Endodermal cell (in vitro differentiated cells): ENCODE results near the gene ARID2. TPM values are rescaled to one million over a fixed set of nuclear protein-coding genes. Genes with fewer than 3 reads are reported as not detected.

Experiments
- DNase-seq: peaks from one replicate; pipeline ENCODE4 v3.0.0-alpha.2; 2017
- H3K27ac ChIP-seq: 2 replicates; pipeline ENCODE4 v1.5.1; 2013; ENCODE audit warnings: mild to moderate bottlenecking, low read depth, low read length, moderate library complexity
- H3K27me3 ChIP-seq: 2 replicates; pipeline ENCODE4 v1.6.1; 2013; ENCODE audit warnings: mild to moderate bottlenecking, low read length, moderate library complexity; ENCODE audit not compliant: insufficient read depth, control insufficient read depth, poor library complexity, severe bottlenecking
- H3K36me3 ChIP-seq: 2 replicates; pipeline ENCODE4 v1.7.0; 2013; ENCODE audit warnings: mild to moderate bottlenecking, low read length, moderate library complexity; ENCODE audit not compliant: control insufficient read depth, insufficient read depth
- H3K4me1 ChIP-seq: one replicate; pipeline ENCODE4 v1.7.0; 2013; ENCODE audit warnings: low read length; ENCODE audit not compliant: control insufficient read depth, insufficient read depth
- H3K4me3 ChIP-seq: 2 replicates; pipeline ENCODE4 v1.5.1; 2013; ENCODE audit warnings: mild to moderate bottlenecking, low read length, moderate library complexity
- H3K9ac ChIP-seq: 2 replicates; pipeline ENCODE4 v1.6.1; 2013; ENCODE audit warnings: mild to moderate bottlenecking, low read length, moderate library complexity; ENCODE audit not compliant: poor library complexity, severe bottlenecking; ENCODE audit errors: extremely low read depth
- H3K9me3 ChIP-seq: 2 replicates; pipeline ENCODE4 v1.6.1; 2013; ENCODE audit warnings: mild to moderate bottlenecking, low read length, moderate library complexity; ENCODE audit not compliant: control insufficient read depth
- H3K27ac Mint-ChIP-seq: 2 replicates; pipeline ENCODE4 v1.8.0; 2020; ENCODE audit warnings: mixed read lengths
- H3K27me3 Mint-ChIP-seq: 2 replicates; pipeline ENCODE4 v1.8.0; 2021; ENCODE audit warnings: mild to moderate bottlenecking, mixed read lengths; ENCODE audit not compliant: insufficient read depth
- H3K36me3 Mint-ChIP-seq: 2 replicates; pipeline ENCODE4 v1.8.0; 2020; ENCODE audit warnings: low read depth, mixed read lengths
- H3K4me1 Mint-ChIP-seq: 2 replicates; pipeline ENCODE4 v1.8.0; 2020; ENCODE audit warnings: mixed read lengths
- H3K4me3 Mint-ChIP-seq: 2 replicates; pipeline ENCODE4 v1.8.0; 2020; ENCODE audit warnings: mild to moderate bottlenecking, moderate library complexity, mixed read lengths
- H3K9me3 Mint-ChIP-seq: 2 replicates; pipeline ENCODE4 v1.8.0; 2020; ENCODE audit warnings: mild to moderate bottlenecking, mixed read lengths
- WGBS, 2 experiments: methylation state at CpG; one replicate each; pipeline versions ENCODE4 v1.1.5 to v1.1.7; 2013; ENCODE audit warnings: missing lambda C conversion rate in 2 of 2, mixed read lengths in 1 of 2; ENCODE audit not compliant: insufficient coverage in 1 of 2, insufficient read length in 1 of 2; 5-methylcytosine and 5-hydroxymethylcytosine counted together
- total RNA-seq, 2 donors: library from RNA; stranded (reverse); fragmentation: NEBNext Ultra II Directional in 1 of 2; extraction: Animal tissue kit (Norgen Biotek cat#: 25700) in 1 of 2; gene quantifications; 2 replicates in 1 of 2; 3 replicates in 1 of 2; pipeline ENCODE4 v1.2.1, GENCODE V29; 2021
- TF ChIP-seq, protein P1 (sequence below): fragments of 200-600 bp; sonication (generic); conservative IDR thresholded peaks from 2 replicates; pipeline ENCODE4 v1.5.0; 2021; ENCODE audit warnings: antibody characterized with exemption, mild to moderate bottlenecking

The ARID2 gene
- total RNA-seq, 2 donors from 2014 or later = 54.0 to 58.1 TPM

DNA sequence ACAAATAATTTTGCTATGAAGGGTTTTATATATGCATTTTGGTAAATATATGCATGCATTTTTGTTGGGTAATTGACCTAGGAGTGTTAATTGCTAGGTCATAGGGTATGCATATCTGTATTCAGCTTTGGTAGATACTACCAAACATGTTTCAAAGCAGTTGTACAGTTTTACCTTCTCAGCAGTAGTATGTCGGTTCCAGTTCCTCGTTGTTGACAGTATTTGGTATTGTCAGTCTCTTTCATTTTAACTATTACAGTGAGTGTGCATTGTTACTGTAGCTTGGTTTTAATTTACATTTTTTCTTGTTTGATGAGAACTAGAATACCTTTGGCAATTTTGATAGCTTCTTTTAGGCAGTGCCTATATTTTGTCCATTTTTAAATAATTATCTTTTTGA lies 98.9 kb downstream of the ARID2 start:
- Mint-ChIP-seq H3K36me3 (peaks cover 49% of the 10 kb centered on the region), H3K27ac (no peak overlapping the region)

DNA sequence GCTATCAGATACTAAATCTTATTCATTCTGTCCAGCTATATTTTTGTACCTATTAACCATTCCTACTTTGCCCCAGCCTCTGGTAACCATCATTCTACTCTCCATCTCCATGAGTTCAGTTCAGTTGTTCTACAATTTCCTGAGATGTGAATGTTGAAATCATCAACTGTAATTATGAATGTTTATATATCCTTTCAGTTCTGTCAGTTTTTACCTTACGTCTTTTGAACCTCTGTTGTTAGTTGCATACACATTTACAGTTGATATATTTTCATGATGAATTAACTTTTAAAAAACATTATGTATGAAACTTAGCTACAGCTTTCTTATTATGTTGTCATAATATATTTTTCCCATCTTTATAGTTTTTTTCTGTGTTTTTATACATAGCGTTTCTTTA lies 102.1 kb downstream of the ARID2 start:
- Histone ChIP-seq H3K9ac (no peak overlapping the region), H3K4me3 (no peak overlapping the region), H3K4me1 (no peaks in the 10 kb centered on the region), H3K27me3 (no peaks in the 10 kb centered on the region), H3K9me3 (peaks cover 16% of the 10 kb centered on the region), H3K27ac (no peak overlapping the region), H3K36me3 (peaks cover 24% of the 10 kb centered on the region)
- H3K27ac Mint-ChIP-seq = no peak overlapping the region
- H3K9me3 Mint-ChIP-seq = peaks cover 4% of the 10 kb centered on the region
- H3K4me3 Mint-ChIP-seq = no peak overlapping the region
- TF ChIP-seq, protein P1, sequence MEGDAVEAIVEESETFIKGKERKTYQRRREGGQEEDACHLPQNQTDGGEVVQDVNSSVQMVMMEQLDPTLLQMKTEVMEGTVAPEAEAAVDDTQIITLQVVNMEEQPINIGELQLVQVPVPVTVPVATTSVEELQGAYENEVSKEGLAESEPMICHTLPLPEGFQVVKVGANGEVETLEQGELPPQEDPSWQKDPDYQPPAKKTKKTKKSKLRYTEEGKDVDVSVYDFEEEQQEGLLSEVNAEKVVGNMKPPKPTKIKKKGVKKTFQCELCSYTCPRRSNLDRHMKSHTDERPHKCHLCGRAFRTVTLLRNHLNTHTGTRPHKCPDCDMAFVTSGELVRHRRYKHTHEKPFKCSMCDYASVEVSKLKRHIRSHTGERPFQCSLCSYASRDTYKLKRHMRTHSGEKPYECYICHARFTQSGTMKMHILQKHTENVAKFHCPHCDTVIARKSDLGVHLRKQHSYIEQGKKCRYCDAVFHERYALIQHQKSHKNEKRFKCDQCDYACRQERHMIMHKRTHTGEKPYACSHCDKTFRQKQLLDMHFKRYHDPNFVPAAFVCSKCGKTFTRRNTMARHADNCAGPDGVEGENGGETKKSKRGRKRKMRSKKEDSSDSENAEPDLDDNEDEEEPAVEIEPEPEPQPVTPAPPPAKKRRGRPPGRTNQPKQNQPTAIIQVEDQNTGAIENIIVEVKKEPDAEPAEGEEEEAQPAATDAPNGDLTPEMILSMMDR = no peak
- no peak for DNase-seq
- H3K4me1 Mint-ChIP-seq = no peaks in the 10 kb centered on the region
- peaks cover 48% of the 10 kb centered on the region for H3K36me3 Mint-ChIP-seq
- H3K27me3 Mint-ChIP-seq = no peaks in the 10 kb centered on the region
- no CpG with 5 or more reads among the region's 2 CpGs for WGBS, 2 experiments

More for the DNA sequence above, 98.9 kb downstream of the ARID2 start:
- 100% methylated on average over 2 of the region's 2 CpGs; no CpG with 5 or more reads in 1 of the 2 experiments for WGBS, 2 experiments
- peaks cover 2% of the 10 kb centered on the region for H3K9me3 Mint-ChIP-seq
- Histone ChIP-seq H3K9ac (no peak overlapping the region), H3K4me3 (no peak overlapping the region), H3K27me3 (no peaks in the 10 kb centered on the region), H3K4me1 (no peaks in the 10 kb centered on the region), H3K9me3 (peaks cover 9% of the 10 kb centered on the region), H3K36me3 (peaks cover 37% of the 10 kb centered on the region), H3K27ac (no peak overlapping the region)
- H3K4me1 Mint-ChIP-seq = no peaks in the 10 kb centered on the region
- H3K27me3 Mint-ChIP-seq = no peaks in the 10 kb centered on the region
- DNase-seq = no peak
- H3K4me3 Mint-ChIP-seq = no peak overlapping the region
- TF ChIP-seq, protein P1 = no peak

DNA sequence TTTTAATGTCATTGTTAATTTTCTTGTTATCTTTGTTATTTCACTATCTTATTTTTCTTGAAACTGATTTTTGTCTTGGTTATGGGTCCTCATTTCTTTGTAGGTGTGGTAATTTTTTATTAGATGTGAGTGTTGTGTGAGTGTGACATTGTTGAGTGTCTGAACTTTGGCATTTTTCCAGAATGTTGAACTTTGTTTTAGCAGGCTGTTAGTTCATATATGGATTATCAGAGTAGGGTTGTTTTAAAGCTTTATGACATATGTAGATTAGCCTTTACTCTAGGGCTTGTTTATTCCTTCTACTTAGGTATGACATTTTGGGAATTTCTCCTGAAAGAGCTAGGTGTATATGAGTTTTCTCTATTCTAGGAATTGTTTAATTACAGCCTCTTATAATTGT lies 103.9 kb downstream of the ARID2 start:
- Histone ChIP-seq H3K27ac (no peak overlapping the region), H3K4me3 (no peak overlapping the region), H3K9ac (no peak overlapping the region), H3K36me3 (peaks cover 27% of the 10 kb centered on the region), H3K9me3 (peaks cover 16% of the 10 kb centered on the region), H3K27me3 (no peaks in the 10 kb centered on the region), H3K4me1 (no peaks in the 10 kb centered on the region)
- DNase-seq = no peak
- H3K36me3 Mint-ChIP-seq = peaks cover 54% of the 10 kb centered on the region
- H3K4me1 Mint-ChIP-seq = no peaks in the 10 kb centered on the region
- H3K4me3 Mint-ChIP-seq = no peak overlapping the region
- H3K27me3 Mint-ChIP-seq = no peaks in the 10 kb centered on the region
- H3K9me3 Mint-ChIP-seq = peaks cover 4% of the 10 kb centered on the region
- no peak overlapping the region for H3K27ac Mint-ChIP-seq
- TF ChIP-seq, protein P1 = no peak
